Type B pancreatic cell (in vitro differentiated cells): ENCODE measurements around the gene SMPX. TPM values are rescaled to one million over a fixed set of nuclear protein-coding genes. Genes with fewer than 3 reads are reported as not detected.
A peak's percentile ranks its signal among the peaks of the same experiment; 100 is the strongest.

Experiments
- DNase-seq: peaks from one replicate; pipeline ENCODE4 v3.0.0; 2021; ENCODE audit warnings: mixed read lengths; ENCODE audit not compliant: unreplicated experiment; ENCODE audit errors: extremely low spot score
- H3K27ac Mint-ChIP-seq: 2 replicates; pipeline ENCODE4 v1.8.0; 2021; ENCODE audit warnings: mild to moderate bottlenecking, mixed read lengths
- H3K27me3 Mint-ChIP-seq: 2 replicates; pipeline ENCODE4 v1.8.0; 2021; ENCODE audit warnings: mixed read lengths
- H3K36me3 Mint-ChIP-seq: 2 replicates; pipeline ENCODE4 v1.8.0; 2021; ENCODE audit warnings: mixed read lengths
- H3K4me1 Mint-ChIP-seq: one replicate; pipeline ENCODE4 v1.8.0; 2021; ENCODE audit warnings: mixed read lengths; ENCODE audit not compliant: unreplicated experiment
- H3K4me3 Mint-ChIP-seq: 2 replicates; pipeline ENCODE4 v1.8.0; 2021; ENCODE audit warnings: mild to moderate bottlenecking, mixed read lengths
- H3K9me3 Mint-ChIP-seq: 2 replicates; pipeline ENCODE4 v1.8.0; 2021; ENCODE audit warnings: mixed read lengths
- total RNA-seq: library from RNA; stranded (reverse); gene quantifications from 2 replicates; pipeline ENCODE4 v1.2.1, GENCODE V29; 2021; ENCODE audit warnings: low replicate concordance
- TF ChIP-seq, protein P1 (sequence below): fragments of 200-600 bp; sonication (generic); conservative IDR thresholded peaks from 2 replicates; pipeline ENCODE4 v1.5.0; 2021; ENCODE audit warnings: antibody characterized with exemption, mild to moderate bottlenecking

Gene SMPX
- total RNA-seq, 1 donor from 2014 or later = 2.8 TPM

DNA sequence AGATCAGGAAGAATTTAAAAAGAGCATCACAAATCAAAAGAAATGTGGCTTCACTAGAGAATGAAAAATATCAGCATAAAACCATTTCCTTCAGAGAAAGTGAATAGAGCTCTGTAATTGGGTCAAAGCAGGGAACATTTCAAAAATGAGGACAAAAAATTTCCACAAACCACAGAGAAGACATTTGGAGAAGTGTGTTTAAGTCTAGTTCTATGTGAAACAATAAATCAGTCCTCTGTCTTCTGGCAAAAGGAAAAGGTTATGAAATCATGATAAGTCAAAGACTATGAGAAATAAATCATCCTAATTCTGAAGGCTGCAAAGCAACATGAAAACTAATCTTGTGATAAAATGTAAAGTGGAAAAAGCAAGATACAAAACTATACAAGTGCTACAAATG is 27.9 kb downstream of the SMPX start:
- H3K4me3 Mint-ChIP-seq = no peak overlapping the region
- TF ChIP-seq, protein P1, sequence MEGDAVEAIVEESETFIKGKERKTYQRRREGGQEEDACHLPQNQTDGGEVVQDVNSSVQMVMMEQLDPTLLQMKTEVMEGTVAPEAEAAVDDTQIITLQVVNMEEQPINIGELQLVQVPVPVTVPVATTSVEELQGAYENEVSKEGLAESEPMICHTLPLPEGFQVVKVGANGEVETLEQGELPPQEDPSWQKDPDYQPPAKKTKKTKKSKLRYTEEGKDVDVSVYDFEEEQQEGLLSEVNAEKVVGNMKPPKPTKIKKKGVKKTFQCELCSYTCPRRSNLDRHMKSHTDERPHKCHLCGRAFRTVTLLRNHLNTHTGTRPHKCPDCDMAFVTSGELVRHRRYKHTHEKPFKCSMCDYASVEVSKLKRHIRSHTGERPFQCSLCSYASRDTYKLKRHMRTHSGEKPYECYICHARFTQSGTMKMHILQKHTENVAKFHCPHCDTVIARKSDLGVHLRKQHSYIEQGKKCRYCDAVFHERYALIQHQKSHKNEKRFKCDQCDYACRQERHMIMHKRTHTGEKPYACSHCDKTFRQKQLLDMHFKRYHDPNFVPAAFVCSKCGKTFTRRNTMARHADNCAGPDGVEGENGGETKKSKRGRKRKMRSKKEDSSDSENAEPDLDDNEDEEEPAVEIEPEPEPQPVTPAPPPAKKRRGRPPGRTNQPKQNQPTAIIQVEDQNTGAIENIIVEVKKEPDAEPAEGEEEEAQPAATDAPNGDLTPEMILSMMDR = no peak
- H3K4me1 Mint-ChIP-seq = peaks cover 7% of the 10 kb centered on the region
- no peak overlapping the region for H3K27ac Mint-ChIP-seq
- H3K27me3 Mint-ChIP-seq = peaks cover 14% of the 10 kb centered on the region
- no peaks in the 10 kb centered on the region for H3K36me3 Mint-ChIP-seq
- H3K9me3 Mint-ChIP-seq = peaks cover 7% of the 10 kb centered on the region
- no peak for DNase-seq

DNA sequence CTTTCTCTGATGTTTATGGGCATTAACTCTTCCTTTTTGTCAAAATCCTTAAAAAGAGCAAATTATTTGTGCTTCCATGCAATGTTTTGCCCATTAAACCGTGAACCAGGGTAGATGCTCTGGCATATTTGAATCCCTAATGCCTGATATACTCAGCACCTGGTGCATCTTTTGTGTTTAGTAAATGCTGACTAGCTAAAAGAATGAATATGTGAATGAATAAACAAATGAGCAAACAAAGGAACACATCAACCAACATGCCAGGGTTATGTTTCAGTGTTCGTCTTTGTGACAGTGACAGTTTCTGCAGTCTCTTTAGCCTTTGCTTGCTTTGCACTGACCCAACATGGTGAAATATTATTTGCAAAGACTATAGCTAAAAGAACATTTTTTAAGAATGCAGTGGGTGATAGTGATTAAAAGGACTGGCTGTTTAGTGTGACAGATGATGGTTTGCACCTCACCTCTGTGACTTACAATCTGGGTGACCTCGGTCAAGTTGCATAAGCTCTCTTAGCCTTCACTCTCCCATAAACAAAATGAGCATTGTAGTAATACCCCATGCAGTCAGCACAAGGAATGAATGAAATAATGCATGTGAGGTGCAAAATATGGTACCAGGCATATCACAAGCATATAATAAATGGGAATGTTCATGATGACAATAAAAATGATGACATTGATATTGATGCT is 29.5 kb downstream of the SMPX start:
- H3K4me1 Mint-ChIP-seq = no peaks in the 10 kb centered on the region
- H3K27ac Mint-ChIP-seq = no peak overlapping the region
- H3K4me3 Mint-ChIP-seq = no peak overlapping the region
- DNase-seq = no peak
- H3K27me3 Mint-ChIP-seq = peaks cover 14% of the 10 kb centered on the region
- H3K9me3 Mint-ChIP-seq = no peaks in the 10 kb centered on the region
- TF ChIP-seq, protein P1 = no peak
- no peaks in the 10 kb centered on the region for H3K36me3 Mint-ChIP-seq

DNA sequence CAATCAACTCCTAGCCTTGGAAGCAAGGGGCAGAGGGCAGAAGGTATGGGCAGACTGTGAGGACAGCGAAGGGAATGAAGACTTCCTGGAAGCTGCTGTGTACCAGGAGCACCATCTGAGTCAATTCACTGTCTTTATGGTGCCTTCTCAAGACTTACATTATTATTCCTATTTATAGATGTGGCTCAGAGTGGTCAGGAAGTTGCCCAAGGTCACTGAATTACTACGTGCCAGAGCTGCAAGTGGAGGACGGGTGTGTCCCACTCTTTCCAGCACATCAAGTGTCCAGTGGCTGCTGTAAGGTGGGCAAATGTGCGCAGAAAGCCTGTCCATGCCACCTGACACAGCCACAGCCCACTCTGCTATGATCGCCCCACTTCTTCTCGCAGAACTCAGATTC is 32.0 kb downstream of the SMPX start:
- H3K27me3 Mint-ChIP-seq = peaks cover 14% of the 10 kb centered on the region

DNA sequence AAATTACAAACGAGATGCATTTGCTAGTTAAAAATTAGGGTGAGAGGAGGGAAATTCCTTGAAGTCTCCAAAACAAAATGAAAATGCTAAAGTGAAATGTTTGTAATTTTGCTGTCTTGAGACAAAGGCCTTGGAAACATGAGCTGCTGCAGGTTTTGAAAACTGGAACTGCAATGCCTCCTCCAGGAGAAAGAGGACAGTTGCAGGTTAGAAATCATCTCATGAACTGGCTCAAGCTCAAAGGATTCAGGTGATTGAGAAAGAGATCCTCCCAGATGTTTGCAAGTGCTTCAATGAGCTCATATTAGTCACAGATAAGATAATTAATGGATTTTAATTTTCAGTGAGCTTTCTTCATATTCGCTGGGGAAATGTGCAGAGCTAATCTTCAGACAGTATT is 32.4 kb downstream of the SMPX start:
- peaks cover 14% of the 10 kb centered on the region for H3K27me3 Mint-ChIP-seq
- H3K9me3 Mint-ChIP-seq = no peaks in the 10 kb centered on the region
- H3K36me3 Mint-ChIP-seq = no peaks in the 10 kb centered on the region
- no peaks in the 10 kb centered on the region for H3K4me1 Mint-ChIP-seq
- H3K27ac Mint-ChIP-seq = no peak overlapping the region
- no peak overlapping the region for H3K4me3 Mint-ChIP-seq
- TF ChIP-seq, protein P1 = peak; percentile 78
- no peak for DNase-seq

More for the DNA sequence above, 32.0 kb downstream of the SMPX start:
- Mint-ChIP-seq H3K4me3 (no peak overlapping the region), H3K4me1 (no peaks in the 10 kb centered on the region), H3K9me3 (no peaks in the 10 kb centered on the region), H3K36me3 (no peaks in the 10 kb centered on the region), H3K27ac (no peak overlapping the region)
- DNase-seq = no peak
- TF ChIP-seq, protein P1 = no peak

DNA sequence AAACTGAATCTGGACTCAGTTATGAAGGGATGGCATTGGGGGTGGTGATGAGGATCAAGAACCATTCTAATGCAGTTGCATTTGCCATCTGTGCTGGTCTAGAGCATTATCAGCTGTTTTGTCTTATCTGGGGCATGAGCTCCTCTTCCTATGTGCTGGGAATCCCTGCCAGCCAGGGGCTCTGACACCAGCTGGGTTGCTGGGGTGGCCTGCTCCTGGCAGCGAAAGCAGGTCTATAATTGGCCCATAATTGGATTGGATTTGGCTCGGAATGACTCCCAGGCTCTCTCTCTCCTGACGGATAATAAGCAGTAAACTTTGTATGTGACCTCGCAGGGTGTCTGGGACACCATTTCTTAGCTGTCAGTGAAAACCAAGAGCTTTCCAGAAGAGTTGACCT is 34.1 kb downstream of the SMPX start:
- Mint-ChIP-seq H3K9me3 (no peaks in the 10 kb centered on the region), H3K4me1 (no peaks in the 10 kb centered on the region), H3K27me3 (peaks cover 14% of the 10 kb centered on the region), H3K4me3 (no peak overlapping the region), H3K27ac (no peak overlapping the region), H3K36me3 (no peaks in the 10 kb centered on the region)
- TF ChIP-seq, protein P1 = no peak
- no peak for DNase-seq
